HG02642 (cell line): Measurements from ENCODE around the gene ANO9.
"Not testable (repeated sequence)": the region's sequence is repeated elsewhere in the genome, so short reads cannot be mapped to it uniquely, and the experiment has no call there.

Source experiments
- ATAC-seq: cut with Tn5 transposase; IDR thresholded peaks from one replicate; pipeline ENCODE4 v1.9.1; 2021; ENCODE audit warnings: mild to moderate bottlenecking; ENCODE audit not compliant: unreplicated experiment, poor library complexity

ANO9 gene

GRCh38 chr11:391117-392017 is 50.4 kb downstream of the ANO9 start:
- ATAC-seq, result no peak

- no peak for ATAC-seq
Measured at GRCh38 chr11:390175-390574, 51.6 kb downstream of the ANO9 start.

- ATAC-seq, result not testable (repeated sequence)
Measured at GRCh38 chr11:389369-389768, 52.4 kb downstream of the ANO9 start.

- ATAC-seq, result no peak
Measured at GRCh38 chr11:387193-387793, 54.5 kb downstream of the ANO9 start.

- ATAC-seq, result no peak
Measured at GRCh38 chr11:386483-386882, 55.3 kb downstream of the ANO9 start.

GRCh38 chr11:385594-386351 is 56.0 kb downstream of the ANO9 start:
- ATAC-seq, result no peak

- no peak for ATAC-seq
Measured at GRCh38 chr11:384511-384910, 57.3 kb downstream of the ANO9 start.

- no peak for ATAC-seq
Measured at GRCh38 chr11:383431-383830, 58.4 kb downstream of the ANO9 start.

GRCh38 chr11:382081-382629 is 59.7 kb downstream of the ANO9 start:
- no peak for ATAC-seq

GRCh38 chr11:381501-382072 is 60.2 kb downstream of the ANO9 start:
- no peak for ATAC-seq

- ATAC-seq, result no peak
Measured at GRCh38 chr11:380996-381395, 60.8 kb downstream of the ANO9 start.

- no peak for ATAC-seq
Measured at GRCh38 chr11:380491-380890, 61.3 kb downstream of the ANO9 start.

- no peak for ATAC-seq
Measured at GRCh38 chr11:380095-380480, 61.7 kb downstream of the ANO9 start.

GRCh38 chr11:379205-380094 is 62.4 kb downstream of the ANO9 start:
- ATAC-seq, result no peak

GRCh38 chr11:377883-378500 is 63.8 kb downstream of the ANO9 start:
- no peak for ATAC-seq

GRCh38 chr11:377174-377865 is 64.5 kb downstream of the ANO9 start:
- no peak for ATAC-seq

GRCh38 chr11:376531-377173 is 65.2 kb downstream of the ANO9 start:
- ATAC-seq, result no peak
